GM19240 (cell line): Measurements from ENCODE around the gene CRYBG3.

Experiments
- DNase-seq: peaks from one replicate; pipeline ENCODE4 v3.0.0; 2011; ENCODE audit warnings: low spot score; ENCODE audit not compliant: insufficient read length

The CRYBG3 gene

GRCh38 chr3:97940034-97940433 is 118.2 kb downstream of the CRYBG3 start:
- DNase-seq, result no peak

- DNase-seq, result no peak
These were observed 121.2 kb downstream of the CRYBG3 start for GRCh38 chr3:97942801-97943546.

GRCh38 chr3:97948351-97949109 is 126.7 kb downstream of the CRYBG3 start:
- DNase-seq, result no peak

- DNase-seq, result no peak
These were observed 127.3 kb downstream of the CRYBG3 start for GRCh38 chr3:97949110-97949485.

- DNase-seq, result no peak
These were observed 127.9 kb downstream of the CRYBG3 start for GRCh38 chr3:97949743-97950142.

- DNase-seq, result no peak
These were observed 128.5 kb downstream of the CRYBG3 start for GRCh38 chr3:97950360-97950759.

- DNase-seq, result no peak
These were observed 130.5 kb downstream of the CRYBG3 start for GRCh38 chr3:97952280-97952679.

- no peak for DNase-seq
These were observed 131.1 kb downstream of the CRYBG3 start for GRCh38 chr3:97952872-97953271.

- no peak for DNase-seq
These were observed 132.5 kb downstream of the CRYBG3 start for GRCh38 chr3:97954228-97954827.

- DNase-seq, result no peak
These were observed 134.2 kb downstream of the CRYBG3 start for GRCh38 chr3:97956051-97956450.

- no peak for DNase-seq
These were observed 136.0 kb downstream of the CRYBG3 start for GRCh38 chr3:97957617-97958311.

- no peak for DNase-seq
These were observed 136.6 kb downstream of the CRYBG3 start for GRCh38 chr3:97958396-97958795.

GRCh38 chr3:97958796-97959195 is 137.0 kb downstream of the CRYBG3 start:
- DNase-seq, result no peak

- no peak for DNase-seq
These were observed 138.1 kb downstream of the CRYBG3 start for GRCh38 chr3:97959872-97960271.

GRCh38 chr3:97960551-97960950 is 138.7 kb downstream of the CRYBG3 start:
- DNase-seq, result no peak

GRCh38 chr3:97960993-97961766 is 139.4 kb downstream of the CRYBG3 start:
- no peak for DNase-seq

GRCh38 chr3:97967966-97968365 is 146.2 kb downstream of the CRYBG3 start:
- no peak for DNase-seq

- no peak for DNase-seq
These were observed 146.6 kb downstream of the CRYBG3 start for GRCh38 chr3:97968376-97968775.

- no peak for DNase-seq
These were observed 147.7 kb downstream of the CRYBG3 start for GRCh38 chr3:97969541-97969940.

GRCh38 chr3:97970156-97970555 is 148.3 kb downstream of the CRYBG3 start:
- no peak for DNase-seq

- DNase-seq, result no peak
These were observed 149.3 kb downstream of the CRYBG3 start for GRCh38 chr3:97970956-97971620.
